ENCODE results near the gene UTS2B.

UTS2B gene

DNA sequence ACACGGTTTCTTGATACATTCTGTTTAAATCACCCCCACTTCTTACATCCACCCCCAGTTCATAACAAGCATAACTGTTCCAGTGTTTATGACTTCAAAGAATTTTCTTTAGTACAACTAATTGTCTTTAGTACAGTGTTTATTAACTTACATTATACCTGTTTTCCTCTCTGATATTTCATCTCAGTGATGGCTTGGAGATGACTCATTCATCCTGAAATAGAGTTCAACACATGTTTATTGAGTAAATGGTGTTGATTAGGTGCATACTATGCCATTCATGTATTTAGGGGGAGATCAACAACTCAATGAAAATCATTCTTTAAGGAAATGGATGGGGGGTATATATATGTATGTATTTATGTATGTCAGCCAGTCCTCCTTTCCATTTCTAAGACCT, 21.7 kb upstream of the UTS2B start:
- no peak for DNase-seq (ENCODE audit: low spot score)

DNA sequence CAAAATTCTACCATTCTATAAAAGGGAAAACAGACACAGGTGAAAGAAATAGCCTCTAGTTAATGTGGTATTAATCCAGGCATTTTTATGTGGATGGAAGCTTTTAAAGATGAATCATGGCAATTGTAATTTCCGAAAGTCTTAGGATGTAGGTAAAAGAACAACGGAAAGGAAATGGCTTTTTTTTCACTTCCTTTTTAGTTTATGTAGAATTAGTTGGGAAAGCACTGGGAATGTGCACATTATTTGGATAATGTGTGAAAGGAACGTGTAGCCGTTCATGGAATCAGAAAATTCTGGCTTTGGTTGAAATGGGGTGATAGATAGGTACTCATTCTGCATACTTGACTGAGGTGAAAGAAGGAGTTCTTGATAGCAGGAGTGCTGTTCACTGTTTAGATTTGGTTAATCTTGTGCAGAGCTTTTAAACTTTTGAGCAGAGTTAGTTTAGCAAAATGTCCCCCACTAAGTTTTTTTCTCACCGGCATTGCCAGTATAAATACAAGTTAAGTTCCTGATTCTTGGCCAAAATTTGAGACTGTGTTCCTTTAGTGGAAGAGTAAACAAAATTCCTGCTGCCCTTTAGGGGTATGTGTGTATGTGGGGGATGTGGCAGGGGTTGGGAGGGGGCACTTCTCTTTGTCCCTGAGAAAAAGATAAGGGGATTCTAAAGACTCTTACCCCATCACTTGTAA, 20.2 kb upstream of the UTS2B start:
- no peak for DNase-seq (ENCODE audit: low spot score)

DNA sequence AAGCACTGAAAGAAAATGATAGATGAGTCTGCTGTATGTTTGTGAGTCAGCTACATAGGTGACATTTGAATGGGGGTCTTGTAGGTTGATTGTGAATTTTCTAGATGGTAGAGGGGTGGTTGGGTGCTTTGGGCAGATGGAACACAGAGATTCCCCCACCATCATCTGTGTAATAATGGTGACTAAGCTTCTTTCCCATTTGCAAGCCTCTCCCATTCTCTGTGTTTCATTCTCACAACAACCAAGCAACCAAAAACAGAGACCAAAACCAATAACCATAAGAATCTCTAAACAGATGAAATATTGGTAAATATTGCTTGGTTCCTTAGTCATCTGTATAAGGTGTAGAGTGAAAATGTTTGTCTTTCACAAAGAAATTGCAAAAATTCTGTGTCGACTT, 17.8 kb upstream of the UTS2B start:
- DNase-seq (ENCODE audit: low spot score): no peak

DNA sequence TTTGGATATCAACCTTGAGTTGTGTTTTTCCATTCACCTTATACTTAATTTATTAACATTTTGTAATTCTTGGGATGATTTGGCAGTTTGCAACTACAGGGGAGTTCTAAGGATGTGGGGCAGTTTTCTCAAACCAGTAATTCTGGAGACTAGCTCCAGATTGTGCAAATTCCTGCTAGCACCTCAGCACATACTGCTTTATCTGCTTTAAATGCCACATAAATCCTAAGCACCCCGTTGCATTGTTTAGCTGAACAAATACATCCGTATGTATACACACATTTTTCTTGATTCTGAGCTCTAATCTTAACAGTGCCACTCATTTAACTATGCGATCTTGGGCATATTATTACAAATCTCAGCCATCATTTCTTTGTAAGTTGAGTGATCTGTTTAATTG, 16.9 kb upstream of the UTS2B start:
- no peak for DNase-seq (ENCODE audit: low spot score)

DNA sequence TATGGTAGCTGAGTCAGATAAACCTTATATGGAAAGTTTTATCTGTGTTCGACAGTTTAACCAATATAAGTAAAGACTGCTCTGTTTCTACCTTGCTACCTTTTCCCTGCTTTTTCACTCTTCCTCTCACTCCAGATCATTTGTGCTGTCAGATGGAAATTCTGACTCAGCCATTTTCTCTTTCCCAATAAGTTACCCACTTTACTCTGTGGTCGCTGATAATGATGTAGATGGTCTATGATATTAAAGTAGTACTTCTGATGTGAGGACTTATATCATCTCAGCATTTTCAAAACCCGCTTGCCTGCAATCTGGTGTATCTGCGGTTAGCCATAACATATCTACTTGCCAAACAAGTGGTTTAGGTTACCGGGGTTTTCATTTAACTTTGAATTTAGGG, 15.0 kb upstream of the UTS2B start:
- no peak for DNase-seq (ENCODE audit: low spot score)

DNA sequence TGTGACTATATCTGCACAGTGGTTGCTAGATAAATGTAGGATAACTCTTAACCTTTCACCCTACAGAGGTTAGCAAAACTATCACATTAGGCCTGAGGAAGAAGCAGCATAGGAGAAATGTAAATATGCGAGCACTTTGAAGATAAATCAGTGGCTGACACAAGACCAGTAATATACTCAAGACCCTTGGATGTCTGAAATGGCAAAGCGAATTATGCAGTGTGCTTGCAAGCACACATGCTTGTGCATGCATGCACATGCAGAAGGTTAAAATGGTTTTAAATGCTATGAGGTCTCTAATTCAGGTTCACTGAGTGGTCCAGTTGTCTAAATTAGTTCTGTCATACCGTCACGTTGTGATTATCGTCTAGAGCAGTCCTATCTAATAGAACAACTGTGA, 13.6 kb upstream of the UTS2B start:
- no peak for DNase-seq (ENCODE audit: low spot score)

DNA sequence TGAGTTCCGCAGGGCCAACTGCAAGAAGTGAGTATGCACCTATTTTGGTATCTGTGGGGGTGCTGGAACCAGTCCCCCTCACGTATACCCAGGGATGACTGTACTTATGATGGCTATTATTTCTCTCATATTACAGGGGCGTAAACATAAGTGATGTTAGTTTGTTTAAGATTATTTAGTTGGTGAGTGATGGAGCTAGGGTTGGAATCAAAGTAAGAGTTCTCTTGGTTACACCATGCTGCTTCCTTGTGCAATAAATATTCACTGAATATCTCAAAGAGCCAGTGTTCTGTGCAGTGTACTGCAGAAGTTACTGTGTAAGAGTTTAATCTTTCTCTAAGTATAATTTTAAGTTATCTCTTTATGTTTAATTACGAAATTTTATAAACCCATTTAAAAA, 12.8 kb upstream of the UTS2B start:
- DNase-seq (ENCODE audit: low spot score): no peak

DNA sequence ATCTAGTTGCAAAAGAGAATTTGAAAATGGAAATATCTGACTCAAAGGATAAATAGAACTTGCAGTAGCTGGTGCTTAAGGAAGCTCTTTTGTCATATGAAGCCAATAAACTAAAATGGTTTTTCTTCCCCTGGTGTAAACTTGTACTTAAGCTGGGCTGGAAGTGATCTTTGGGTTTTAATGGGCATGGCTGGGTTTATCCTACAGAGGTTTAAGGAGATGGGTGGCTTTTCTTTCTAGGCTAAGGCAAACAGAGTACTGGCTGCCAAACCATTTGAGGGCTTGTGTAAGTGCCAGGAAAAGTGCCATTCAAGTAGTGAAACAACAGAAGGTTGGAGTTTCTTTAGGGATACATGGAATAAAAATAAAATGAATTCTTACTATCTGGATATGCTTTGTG, 12.1 kb upstream of the UTS2B start:
- no peak for DNase-seq (ENCODE audit: low spot score)

DNA sequence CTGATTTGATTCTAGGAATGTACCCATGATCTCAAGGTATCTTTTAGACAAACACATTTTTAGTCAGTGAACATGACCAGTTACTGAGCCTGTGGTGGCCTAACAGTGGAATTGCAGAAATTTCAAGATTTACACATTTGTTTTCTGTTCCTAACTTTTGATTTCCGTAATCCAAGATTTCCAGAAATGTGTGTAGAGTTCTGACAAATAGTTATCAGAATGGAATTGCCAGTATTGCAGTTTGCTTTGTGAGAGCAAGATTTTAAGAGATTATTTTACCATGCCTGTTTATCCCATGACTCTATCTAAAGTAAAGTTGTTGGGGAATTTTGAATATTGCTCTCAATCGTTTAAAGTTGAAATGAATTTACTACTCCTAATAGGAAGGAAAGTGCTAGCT, 11.7 kb upstream of the UTS2B start:
- DNase-seq (ENCODE audit: low spot score): no peak

DNA sequence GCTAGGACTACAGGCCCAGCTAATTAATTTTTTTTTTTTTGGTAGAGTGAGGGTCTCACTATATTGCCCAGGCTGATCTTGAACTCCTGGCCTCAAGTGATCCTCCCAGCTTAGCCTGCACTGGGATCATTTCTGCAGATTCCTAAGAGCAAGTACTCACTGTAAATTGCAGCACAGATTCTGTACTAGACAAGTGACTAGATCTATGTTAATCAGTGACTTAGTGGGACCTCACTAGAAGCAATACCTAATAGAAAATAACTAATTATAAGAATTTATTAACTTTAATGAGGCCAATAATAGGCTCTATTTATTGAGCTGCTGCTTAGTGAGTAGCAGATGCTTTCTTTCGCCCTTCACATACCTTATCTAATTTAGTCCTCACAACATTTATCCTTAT, 10.6 kb upstream of the UTS2B start:
- DNase-seq (ENCODE audit: low spot score): no peak

DNA sequence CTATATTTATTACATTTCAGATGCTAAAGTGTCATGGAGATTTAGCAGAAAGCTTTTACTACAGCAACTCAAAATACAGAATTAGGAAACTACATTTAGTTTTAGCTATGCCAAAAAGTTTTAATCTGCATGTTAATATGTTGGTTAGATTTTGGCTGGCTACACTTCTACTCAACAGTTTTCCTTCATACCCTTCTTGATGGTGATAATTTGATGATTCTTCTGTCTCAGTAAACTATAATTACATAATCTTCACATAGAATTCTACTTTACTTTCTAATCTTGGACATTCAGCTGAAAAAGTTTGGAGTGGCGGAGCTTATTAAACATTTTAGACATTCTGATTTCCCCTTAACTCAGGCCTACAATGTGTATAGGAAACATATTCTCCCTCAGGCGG, 10.0 kb upstream of the UTS2B start:
- no peak for DNase-seq (ENCODE audit: low spot score)

DNA sequence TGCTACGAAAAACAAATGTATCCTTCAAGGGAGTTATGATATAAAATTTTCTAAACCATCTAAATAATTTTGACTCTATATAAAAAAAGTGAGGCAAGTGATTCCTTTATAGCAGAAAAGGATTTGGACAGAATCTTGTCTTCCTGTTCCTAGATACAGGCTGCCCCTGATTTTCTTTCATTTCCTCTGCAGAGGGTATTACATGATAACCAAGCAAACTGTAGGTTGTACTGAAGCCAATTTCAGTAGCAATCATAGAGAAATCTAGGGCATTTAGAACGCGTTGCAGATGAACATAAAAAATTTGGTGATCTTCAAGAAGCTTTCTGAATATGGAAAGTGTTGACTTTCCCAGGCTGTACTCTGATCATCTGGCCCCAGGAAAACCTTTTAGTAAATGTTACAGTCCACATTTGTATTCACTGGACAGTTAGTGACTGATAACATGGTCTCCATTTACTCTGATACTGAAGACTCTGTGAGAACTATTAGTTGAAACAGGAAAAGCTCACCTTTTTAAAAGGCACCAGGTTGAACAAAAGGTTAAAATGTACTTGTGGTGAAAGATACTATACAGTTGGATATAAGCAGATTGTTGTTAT, 9.1 kb upstream of the UTS2B start:
- no peak for DNase-seq (ENCODE audit: low spot score)

DNA sequence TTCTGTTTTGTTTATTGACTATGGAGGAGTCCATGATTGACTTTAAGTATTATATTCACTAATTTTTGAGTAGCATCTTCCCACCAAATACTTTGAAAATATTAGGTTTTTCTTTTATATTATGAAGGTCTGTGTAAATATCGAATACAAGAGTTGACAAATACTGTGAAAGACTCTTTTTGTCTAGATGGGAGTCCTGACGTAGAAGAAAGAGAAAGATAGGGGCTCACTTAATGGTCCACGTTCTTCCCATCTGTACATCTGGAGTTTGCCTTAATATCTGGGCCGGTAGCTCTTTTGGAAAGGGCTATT, 7.8 kb upstream of the UTS2B start:
- DNase-seq (ENCODE audit: low spot score): no peak

DNA sequence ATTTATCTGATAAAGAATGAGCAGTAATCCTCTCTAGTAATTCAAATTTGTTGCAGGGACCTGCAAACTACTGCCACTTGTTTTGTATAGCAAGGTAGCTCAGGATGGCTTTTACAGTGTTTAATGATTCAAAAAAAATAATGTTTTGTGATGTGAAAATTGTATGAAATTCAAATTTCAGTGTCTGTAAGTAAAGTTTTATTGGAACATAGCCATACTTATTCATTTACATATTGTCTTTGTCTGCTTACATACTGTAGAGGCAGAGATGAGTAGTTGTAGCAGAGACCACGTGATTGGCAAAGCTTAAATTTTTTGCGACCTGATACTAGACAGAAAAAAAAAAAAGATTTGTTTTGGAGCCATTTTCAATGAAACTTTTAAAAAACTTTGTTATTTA, 6.5 kb upstream of the UTS2B start:
- DNase-seq (ENCODE audit: low spot score): peak; percentile 24

DNA sequence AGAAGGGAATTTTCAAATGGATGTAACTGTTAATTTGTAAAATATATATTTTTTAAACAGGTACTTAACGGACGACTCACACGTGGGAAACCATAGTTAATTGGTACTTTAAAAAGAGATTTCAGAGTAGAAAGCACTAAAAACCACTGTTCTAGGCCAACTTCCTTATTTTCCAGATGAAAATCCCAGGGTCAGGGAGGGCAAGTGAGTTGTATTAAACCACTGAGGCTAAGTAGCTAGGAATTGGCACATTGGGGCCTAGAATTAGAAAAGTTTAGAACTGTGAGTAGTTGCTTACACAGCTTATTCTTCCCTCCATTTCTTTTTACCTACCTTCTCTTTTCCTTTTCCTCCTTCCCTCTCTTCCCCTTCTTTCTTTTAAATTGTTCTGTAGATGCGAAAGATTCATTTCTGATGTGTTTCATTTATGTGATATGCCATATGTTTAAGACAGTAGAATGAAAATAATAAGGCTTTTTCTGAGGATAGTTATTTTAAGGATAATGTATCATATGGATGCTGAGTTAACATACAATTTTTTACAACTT, 4.1 kb upstream of the UTS2B start:
- DNase-seq (ENCODE audit: low spot score): peak; percentile 14

DNA sequence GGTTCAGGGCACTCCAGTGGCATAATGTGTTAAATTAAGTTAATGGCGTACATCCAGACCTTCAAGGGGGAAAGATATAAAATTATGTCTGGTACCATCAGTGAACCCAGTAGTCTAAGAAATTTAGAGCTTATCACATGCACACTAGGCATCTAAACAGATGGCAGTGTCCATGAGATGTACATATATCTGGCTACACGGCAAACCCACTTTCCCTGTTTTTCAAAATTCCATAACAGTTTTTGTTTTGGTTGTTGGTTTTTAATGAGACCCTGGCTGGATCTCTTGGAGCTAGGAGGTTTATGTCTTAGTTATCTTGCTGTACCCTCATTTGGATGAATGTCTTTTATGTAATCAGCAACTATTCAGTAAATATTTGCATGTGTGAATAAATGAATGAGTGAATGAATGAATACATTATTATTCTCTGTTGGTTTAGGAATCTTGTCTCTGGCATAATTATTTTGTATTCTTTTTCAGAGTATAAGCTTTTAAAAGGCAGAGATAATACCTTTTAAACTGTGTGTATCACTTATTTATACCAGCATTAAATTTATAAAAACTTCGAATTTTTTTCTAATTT, 3.1 kb upstream of the UTS2B start:
- DNase-seq (ENCODE audit: low spot score): no peak

DNA sequence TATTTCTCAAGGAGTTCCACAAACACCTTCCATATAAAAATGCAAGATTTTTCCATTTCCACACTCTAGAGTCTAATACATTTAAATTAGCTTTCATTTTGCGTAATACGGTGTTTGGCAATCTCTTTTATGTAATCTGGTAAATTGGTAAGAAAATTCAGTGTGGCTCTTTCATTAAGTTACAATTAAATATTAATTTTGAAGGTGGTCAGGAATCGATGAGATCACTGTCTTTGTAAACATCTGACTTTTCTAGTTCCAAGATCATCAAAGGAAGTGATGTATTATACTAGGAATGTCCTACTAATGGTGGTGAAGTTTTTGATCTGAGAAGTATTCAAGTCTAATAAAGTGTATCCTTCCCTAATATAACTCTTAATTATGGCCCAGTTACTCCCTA, 1.1 kb upstream of the UTS2B start:
- no peak for DNase-seq (ENCODE audit: low spot score)

DNA sequence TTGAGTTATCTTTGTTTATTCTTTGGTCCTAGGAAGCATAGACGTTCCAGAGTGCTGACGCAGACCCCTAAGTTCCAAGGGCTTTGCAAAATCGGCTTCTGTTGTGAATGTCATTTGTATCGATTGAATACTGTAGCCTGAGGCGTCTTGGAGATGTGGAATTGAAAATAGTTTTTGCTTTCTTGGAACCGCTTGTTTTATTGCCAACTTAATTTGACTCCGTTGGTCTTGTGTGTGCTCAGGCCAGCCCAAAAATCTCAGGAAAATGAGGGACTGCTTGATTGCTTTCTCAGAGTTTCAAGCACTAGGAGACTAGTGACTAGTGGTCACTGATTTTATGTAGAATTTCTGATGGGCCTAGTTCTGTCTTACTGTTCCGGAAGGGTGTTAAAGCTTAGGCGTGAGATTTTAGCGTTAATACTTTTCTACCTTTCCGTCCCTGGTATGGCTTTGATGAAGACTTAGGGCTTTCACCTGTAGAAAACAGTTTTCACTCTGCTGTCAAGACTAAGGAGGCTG, 263 bp upstream of the UTS2B start:
- DNase-seq (ENCODE audit: low spot score): peak; percentile 47

DNA sequence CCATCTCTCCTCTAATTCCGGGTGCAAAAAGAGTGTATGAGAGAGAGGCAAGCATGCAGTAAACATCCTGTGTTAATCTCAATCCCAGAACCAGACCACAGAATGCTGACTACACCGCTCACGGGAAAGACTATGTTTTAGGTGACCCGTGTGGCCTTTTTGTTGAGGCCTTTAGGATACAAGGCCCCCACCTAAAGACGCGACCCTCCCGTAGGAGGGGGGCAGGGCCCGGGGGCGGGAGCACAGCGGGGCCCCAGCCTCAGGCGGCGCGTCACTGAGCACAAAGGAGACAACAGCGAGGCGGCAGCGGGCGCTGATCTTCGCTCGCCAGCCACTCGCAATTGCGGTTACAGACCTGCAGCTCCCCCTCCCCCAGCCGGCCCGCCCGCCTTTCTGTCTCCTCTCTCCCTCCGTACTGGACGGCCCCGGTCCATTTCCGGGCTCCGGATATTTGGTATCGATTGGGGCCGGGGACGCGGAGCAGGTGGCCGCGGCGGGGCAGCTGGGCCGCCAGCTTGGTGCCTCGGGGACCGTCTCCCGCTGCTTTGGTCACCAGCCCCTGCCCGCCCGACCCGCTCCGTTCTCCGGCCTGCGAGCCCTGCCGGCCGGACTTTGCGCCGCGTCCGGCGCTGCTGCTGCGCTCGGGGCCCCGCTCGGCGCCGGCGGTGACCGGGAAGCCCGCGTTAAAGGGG, 1.2 kb downstream of the UTS2B start, which contains the start of gene CCDC50:
Gene CCDC50 (plus strand): TSS at position 433 of the 692 bp plus-strand sequence. CDS start 281 bp downstream, outside the sequence.
- DNase-seq (ENCODE audit: low spot score): peak; percentile 72

DNA sequence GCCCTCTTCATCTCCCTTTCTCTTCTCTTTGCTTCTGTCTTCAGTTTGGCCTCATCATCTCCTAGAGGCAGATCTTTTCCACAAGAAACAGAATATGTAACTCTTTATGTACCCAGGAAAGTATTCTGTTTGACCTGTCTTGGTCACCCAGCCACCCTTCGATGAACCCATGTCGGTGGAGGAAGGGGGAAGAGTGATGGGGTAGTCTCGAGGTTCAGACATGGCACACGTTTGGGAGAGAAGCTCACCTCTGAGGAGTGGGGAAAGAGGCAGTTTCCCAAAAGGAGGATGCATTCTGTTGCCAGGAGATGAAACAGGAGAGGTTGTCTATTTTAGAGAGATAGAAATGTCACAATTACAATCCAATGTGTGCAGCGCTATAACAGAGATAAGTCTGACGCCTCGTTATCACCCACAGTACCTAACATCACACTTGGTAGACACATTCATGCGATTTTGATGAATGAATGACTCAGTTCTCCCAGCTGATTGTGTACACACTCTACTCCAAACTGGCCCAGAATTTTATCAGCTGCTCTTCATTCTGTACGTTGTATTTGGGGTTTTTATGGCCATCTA, 1.9 kb downstream of the UTS2B start:
- DNase-seq (ENCODE audit: low spot score): no peak

DNA sequence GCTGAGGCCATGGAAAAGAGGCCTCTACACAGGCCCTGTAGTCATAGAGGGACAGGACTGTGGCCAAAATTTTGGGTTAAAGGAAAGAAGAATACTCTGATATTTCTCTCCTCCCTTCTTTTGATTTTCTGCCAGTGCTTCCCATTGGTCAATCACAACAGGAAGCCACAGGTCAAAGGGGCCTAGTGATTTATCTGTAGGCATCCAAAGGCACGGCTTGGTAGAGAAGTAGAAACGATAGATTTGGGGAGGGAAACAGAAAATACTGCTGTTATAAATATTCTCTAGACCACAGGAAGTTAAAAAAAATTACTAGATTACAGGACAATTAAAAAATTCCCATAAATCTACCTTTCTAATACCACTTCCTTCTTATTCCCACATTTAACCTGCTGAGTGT, 2.8 kb downstream of the UTS2B start:
- DNase-seq (ENCODE audit: low spot score): no peak

DNA sequence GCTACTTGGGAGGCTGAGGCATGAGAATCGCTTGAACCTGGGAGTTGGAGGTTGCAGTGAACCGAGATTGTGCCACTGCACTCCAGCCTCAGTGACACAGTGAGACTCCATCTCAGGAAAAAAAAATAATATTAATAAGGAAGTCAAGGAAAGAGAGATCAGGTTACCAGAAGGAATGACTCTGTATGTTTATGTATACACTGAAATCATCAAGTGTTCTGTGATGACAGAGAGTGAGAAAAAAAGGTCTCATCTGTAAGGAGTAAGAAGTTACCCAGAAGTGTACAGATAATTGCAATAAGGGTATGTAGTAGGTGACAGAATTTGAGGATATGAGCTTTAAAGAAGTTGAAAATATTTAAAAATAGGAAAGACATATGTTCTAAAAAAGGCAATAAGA, 5.4 kb downstream of the UTS2B start:
- no peak for DNase-seq (ENCODE audit: low spot score)
